GM12801 (cell line): ENCODE measurements around the gene ZNF462.

Experiments
- TF ChIP-seq, protein P1 (sequence below): IDR thresholded peaks from one replicate; pipeline ENCODE4 v1.5.1; 2011; ENCODE audit warnings: control low read depth; ENCODE audit not compliant: insufficient read length; ENCODE audit errors: extremely low read depth

Gene ZNF462

DNA sequence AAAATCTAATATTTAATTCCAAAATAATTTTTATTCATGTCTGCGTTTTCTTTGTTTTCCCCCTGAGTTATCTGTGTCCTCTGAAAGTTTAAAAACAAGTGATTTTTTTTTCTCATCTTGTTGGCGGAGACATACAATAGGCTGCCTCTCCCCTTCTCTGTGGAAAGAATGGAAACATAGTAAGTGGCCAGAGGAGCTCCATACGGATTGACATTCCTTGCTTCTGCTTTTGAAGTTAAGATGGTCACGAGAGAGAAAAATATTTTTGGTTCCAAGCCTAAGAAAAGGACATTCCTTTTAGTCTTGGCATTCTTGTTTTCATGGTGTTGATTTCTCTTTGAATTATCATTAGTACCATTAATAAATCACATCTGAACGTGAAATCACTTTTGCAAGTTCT lies 28.3 kb downstream of the ZNF462 start:
- TF ChIP-seq, protein P1, sequence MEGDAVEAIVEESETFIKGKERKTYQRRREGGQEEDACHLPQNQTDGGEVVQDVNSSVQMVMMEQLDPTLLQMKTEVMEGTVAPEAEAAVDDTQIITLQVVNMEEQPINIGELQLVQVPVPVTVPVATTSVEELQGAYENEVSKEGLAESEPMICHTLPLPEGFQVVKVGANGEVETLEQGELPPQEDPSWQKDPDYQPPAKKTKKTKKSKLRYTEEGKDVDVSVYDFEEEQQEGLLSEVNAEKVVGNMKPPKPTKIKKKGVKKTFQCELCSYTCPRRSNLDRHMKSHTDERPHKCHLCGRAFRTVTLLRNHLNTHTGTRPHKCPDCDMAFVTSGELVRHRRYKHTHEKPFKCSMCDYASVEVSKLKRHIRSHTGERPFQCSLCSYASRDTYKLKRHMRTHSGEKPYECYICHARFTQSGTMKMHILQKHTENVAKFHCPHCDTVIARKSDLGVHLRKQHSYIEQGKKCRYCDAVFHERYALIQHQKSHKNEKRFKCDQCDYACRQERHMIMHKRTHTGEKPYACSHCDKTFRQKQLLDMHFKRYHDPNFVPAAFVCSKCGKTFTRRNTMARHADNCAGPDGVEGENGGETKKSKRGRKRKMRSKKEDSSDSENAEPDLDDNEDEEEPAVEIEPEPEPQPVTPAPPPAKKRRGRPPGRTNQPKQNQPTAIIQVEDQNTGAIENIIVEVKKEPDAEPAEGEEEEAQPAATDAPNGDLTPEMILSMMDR: no peak

DNA sequence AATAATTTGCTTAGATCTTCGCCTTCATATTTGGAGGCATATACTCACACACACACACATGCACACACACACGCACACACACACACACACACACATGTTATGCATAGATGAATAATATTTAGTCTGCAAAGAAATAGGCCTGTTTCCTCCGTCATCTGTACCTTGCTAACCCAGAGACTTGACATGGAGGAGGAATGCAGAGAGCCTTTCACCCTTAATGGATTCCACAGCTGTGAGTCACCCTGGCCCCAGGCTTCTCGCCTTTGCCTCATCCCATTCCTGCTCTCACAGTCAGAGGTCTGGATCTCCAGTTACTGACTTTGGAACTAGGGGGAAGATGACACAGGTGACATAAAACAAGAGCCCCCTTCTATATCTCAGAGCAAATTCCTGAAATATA lies 29.7 kb downstream of the ZNF462 start:
- TF ChIP-seq, protein P1: no peak

DNA sequence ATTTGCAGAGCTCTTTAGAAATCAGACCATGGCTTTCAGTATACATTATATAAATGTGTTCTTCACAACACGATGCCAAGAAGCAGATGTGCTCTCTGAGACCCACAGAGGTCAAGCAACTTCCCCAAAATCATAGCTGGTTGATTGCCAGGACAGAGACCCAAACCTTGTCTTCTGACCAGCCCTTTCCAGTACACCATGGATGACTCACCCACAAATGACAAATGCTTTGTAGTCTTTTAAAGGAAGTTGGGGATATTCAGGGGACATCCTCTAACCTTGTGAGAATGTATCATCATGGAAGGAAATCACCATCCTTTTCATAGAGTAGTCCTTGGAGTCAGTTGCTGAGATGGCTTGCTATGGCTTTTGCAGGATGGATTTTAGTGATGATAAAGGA lies 30.1 kb downstream of the ZNF462 start:
- TF ChIP-seq, protein P1: no peak

DNA sequence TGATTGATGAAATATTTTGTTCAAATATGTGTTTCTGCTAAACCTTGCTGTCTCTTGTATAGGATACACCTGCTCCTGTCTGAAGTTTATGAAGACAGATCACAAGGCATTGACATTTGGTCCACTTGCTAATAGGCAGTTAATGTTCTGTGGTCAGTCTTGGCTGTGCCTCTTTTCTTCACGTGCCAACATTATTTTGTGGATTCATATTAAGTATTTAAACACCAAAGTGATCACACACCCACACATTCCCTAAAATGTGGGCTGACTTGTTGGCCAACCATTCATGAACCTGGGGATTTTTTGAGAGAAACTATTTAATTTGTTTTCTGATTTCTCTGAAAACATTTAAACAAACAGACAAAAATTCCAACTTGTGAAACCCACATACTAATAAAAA lies 33.7 kb downstream of the ZNF462 start:
- TF ChIP-seq, protein P1: no peak

DNA sequence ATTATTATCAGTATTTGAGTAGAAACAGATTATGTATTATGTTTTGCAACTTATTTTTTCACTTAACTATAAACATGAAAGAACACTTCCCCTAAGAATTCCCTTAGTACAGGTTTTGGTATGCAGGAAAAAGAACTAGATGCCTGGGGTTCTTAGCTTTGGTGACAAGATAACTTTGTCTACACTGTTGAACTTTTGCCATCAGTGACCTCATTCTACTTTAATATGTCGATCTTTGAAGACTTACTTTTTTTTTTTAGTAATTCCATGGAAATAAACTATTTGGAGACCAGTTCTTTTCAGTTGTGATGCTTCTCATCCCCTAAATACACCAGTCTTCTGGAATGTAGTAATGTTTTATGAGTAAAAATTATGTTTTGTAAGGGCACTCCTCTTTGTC lies 34.3 kb downstream of the ZNF462 start:
- TF ChIP-seq, protein P1: no peak

DNA sequence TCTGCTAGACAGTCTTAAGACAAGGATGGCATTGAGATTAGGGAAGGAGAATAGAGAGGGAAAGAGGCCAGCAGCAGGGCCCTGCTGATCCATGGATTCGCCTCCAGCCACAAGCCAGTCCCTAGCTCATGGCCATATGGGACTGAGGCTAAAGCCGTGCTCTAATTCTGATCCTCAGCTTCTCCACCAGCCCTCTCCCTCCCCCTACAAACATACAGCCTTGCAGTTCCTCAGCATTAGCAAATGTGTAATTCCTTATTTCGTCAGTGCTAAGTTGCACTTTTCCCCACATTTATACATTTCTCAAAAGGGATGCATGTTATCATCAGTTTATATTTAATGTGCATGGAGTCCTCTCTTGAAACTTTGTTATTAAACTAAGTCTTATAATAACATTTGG lies 34.8 kb downstream of the ZNF462 start:
- TF ChIP-seq, protein P1: no peak

DNA sequence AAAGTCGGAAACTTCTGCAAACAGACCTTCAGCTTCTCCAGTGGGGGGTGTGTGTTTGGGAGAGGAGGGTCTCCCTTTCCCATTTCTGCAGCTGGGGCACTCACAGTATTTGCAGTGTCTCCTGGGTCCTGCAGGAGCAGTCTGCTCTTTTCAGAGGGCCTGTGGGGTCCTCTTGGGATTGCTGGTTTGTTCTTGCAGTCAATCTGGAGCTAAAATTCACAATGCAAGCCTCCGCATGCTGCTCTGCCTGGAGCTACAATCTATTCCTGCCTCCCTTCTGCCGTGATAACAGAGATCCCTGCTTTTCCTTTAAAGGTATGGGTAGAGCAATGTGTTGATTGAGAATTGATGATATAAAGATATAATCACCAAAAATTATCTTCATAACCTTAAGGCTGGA lies 43.2 kb downstream of the ZNF462 start:
- TF ChIP-seq, protein P1: no peak

DNA sequence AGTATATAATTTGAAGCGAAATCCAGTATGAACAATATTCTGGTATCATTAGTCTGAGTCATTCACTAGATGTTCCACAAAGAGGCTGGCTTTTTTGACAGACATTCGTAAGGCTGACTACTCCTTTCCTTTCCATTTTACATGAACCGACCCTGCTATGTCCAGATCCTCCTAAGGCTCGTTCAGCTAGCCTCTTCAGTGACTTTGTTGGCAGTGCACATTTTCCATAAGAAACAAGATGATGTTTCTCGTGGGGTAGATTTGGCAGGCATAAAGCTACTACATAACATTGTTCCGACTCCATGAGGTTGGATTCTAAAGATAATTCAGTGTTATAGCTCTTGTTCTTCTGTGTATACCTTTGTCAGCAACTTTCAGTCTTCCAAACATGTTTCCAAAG lies 49.0 kb downstream of the ZNF462 start:
- TF ChIP-seq, protein P1: no peak
